HUES64 (cell line): ENCODE measurements around the gene ZNF48.
A peak's percentile ranks its signal among the peaks of the same experiment; 100 is the strongest.

Experiments used
- H3K27ac ChIP-seq: 2 replicates; pipeline ENCODE4 v1.7.0; 2013; ENCODE audit warnings: low read depth, low read length, inconsistent platforms
- H3K27me3 ChIP-seq: 2 replicates; pipeline ENCODE4 v1.6.1; 2013; ENCODE audit warnings: mild to moderate bottlenecking, low read length; ENCODE audit not compliant: insufficient read depth
- H3K36me3 ChIP-seq: 2 replicates; pipeline ENCODE4 v1.6.1; 2013; ENCODE audit warnings: mild to moderate bottlenecking, low read length; ENCODE audit not compliant: insufficient read depth
- H3K4me1 ChIP-seq: 2 replicates; pipeline ENCODE4 v1.6.1; 2013; ENCODE audit warnings: mild to moderate bottlenecking, low read length, moderate library complexity; ENCODE audit not compliant: insufficient read depth
- H3K4me3 ChIP-seq: 2 replicates; pipeline ENCODE4 v1.5.1; 2013; ENCODE audit warnings: mild to moderate bottlenecking, low read length, moderate library complexity
- H3K9ac ChIP-seq: 2 replicates; pipeline ENCODE4 v1.6.1; 2013; ENCODE audit warnings: mild to moderate bottlenecking, low read depth, low read length
- H3K9me3 ChIP-seq: 2 replicates; pipeline ENCODE4 v1.6.1; 2013; ENCODE audit warnings: low read depth, low read length; ENCODE audit not compliant: insufficient read depth
- WGBS: fragments of 150-250, 120-280 bp; methylation state at CpG from one replicate; pipeline ENCODE4 v1.1.7; 2013; ENCODE audit warnings: missing lambda C conversion rate; 5-methylcytosine and 5-hydroxymethylcytosine counted together

ZNF48 gene

DNA sequence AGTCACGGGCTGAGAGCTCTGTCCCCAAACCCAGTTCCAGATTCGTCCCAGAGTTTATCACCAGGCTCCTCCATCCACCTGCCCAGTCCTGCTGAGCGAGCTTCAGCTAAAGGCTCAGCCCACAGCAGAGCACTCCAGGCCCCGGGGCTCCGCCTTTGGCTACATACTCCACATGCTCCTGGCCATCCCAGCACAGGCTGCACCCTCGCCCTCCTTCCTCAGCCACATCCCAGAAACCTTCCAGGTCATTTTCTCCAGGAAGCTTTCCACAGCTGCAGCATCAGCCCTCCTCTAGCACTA, 35.4 kb upstream of the ZNF48 start:
- 78% methylated on average over 6 of the region's 6 CpGs for WGBS

DNA sequence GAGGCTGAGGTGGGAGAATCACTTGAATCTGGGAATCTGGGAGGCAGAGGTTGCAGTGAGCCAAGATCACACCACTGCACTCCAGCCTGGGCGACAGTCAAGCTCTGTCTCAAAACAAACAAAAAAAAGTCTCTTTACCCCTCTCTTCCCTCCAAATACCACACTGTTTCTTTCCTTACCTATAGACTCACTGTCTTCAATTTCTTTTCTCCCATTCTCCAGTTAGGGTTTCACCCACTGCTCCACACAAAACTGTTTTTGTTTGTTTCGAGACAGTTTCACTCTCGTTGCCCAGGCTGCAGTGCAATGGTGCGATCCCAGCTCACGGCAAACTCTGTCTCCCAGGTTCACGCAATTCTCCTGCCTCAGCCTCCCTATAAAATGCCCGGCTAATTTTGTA, 34.0 kb upstream of the ZNF48 start:
- Histone ChIP-seq H3K27ac (no peak overlapping the region), H3K36me3 (peaks cover 29% of the 10 kb centered on the region; the same call in 1 of the 2 replicates), H3K9ac (no peak overlapping the region), H3K27me3 (no peaks in the 10 kb centered on the region), H3K4me1 (no peaks in the 10 kb centered on the region), H3K4me3 (no peak overlapping the region), H3K9me3 (no peaks in the 10 kb centered on the region)
- 92% methylated on average over 7 of the region's 7 CpGs for WGBS

More for the DNA sequence above, 35.4 kb upstream of the ZNF48 start:
- peak overlapping the region; percentile 21; the same call in 1 of the 2 replicates for H3K9ac ChIP-seq
- H3K36me3 ChIP-seq, result peaks cover 25% of the 10 kb centered on the region; the same call in 1 of the 2 replicates
- H3K4me1 ChIP-seq, result no peaks in the 10 kb centered on the region
- no peak overlapping the region for H3K4me3 ChIP-seq
- no peaks in the 10 kb centered on the region for H3K27me3 ChIP-seq
- H3K9me3 ChIP-seq, result no peaks in the 10 kb centered on the region
- no peak overlapping the region for H3K27ac ChIP-seq

DNA sequence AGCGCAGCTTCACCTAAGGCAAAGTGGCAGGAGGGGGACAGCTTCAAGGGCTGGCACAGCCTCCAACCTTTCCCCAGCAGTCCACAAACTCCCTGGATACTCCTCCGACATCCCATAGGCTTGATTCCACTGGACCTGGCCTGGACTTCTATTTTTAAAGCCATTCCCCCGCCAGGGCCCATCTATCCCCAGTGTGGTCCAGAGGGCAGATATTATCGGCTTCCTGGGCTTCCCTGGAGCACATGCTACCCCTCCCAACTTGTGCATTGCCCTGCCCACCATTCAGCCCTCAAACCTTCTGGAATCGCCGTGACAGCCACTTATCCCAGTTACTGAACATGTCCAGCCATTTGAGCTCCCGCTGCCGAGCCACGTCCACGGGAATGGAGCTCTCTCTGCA, 30.0 kb upstream of the ZNF48 start:
- H3K27ac ChIP-seq, result no peak overlapping the region
- no peaks in the 10 kb centered on the region for H3K27me3 ChIP-seq
- no peaks in the 10 kb centered on the region for H3K9me3 ChIP-seq
- WGBS, result 93% methylated on average over 10 of the region's 10 CpGs
- H3K36me3 ChIP-seq, result peaks cover 17% of the 10 kb centered on the region; the same call in 1 of the 2 replicates
- no peak overlapping the region for H3K9ac ChIP-seq
- no peaks in the 10 kb centered on the region for H3K4me1 ChIP-seq
- H3K4me3 ChIP-seq, result no peak overlapping the region

DNA sequence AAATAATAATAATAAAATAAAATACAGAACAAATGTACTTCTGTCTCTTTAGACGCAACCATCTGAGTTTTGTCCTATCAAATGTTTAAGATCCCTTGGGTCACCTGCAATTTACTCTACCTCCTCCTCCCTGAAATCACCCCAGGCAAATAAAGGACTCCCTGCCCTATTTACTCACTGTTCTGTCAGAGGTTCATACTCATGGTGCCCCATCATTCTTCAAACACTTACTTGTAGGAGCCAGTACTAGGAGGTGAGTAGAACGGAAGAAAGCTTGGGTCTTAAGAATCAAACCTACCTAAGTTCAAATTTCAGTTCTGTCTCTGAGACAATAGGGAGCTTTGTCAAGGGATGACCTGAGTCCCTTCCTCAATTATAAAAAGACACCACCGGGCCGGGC, 28.7 kb upstream of the ZNF48 start:
- H3K36me3 ChIP-seq, result peaks cover 17% of the 10 kb centered on the region; the same call in 1 of the 2 replicates
- H3K9me3 ChIP-seq, result no peaks in the 10 kb centered on the region
- no peaks in the 10 kb centered on the region for H3K27me3 ChIP-seq
- no peaks in the 10 kb centered on the region for H3K4me1 ChIP-seq
- H3K27ac ChIP-seq, result no peak overlapping the region
- no peak overlapping the region for H3K9ac ChIP-seq
- no peak overlapping the region for H3K4me3 ChIP-seq
- WGBS, result 94% methylated on average over 4 of the region's 4 CpGs

DNA sequence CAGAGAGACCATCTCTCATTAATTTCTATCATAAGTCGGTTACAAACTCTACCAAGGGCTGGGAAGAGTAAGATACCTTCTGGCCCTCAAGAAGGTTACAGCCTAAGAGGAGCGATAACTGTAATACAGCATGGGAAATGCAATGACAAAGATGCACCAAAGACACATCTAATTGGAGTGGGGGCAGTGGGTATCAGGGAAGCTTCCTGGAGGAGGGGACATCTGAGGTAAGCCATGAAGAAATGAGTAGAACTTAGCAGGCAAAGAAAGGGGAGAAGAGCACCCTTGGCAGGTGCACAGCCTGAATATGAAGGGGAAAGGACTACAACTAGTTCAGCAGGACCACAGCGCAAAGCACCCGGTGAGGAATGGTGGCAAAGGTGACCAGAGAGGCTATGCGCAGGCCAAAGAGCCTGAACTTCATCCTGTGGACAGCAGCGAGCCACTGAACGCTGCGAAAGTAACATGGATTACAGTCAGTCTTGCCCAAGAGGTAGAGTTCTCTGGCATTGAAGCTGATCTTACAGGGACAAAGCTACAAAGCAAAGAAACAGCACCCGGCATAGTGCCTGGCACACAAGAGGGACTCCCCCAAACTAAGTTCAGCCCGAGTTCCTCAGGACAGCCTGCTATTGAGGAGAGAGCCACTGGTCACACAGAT, 27.7 kb upstream of the ZNF48 start:
- Histone ChIP-seq H3K27me3 (no peaks in the 10 kb centered on the region), H3K4me1 (no peaks in the 10 kb centered on the region), H3K27ac (no peak overlapping the region), H3K9me3 (no peaks in the 10 kb centered on the region), H3K4me3 (peak overlapping the region; percentile 69), H3K9ac (no peak overlapping the region), H3K36me3 (peaks cover 13% of the 10 kb centered on the region; the same call in 1 of the 2 replicates)
- WGBS, result 96% methylated on average over 10 of the region's 10 CpGs

DNA sequence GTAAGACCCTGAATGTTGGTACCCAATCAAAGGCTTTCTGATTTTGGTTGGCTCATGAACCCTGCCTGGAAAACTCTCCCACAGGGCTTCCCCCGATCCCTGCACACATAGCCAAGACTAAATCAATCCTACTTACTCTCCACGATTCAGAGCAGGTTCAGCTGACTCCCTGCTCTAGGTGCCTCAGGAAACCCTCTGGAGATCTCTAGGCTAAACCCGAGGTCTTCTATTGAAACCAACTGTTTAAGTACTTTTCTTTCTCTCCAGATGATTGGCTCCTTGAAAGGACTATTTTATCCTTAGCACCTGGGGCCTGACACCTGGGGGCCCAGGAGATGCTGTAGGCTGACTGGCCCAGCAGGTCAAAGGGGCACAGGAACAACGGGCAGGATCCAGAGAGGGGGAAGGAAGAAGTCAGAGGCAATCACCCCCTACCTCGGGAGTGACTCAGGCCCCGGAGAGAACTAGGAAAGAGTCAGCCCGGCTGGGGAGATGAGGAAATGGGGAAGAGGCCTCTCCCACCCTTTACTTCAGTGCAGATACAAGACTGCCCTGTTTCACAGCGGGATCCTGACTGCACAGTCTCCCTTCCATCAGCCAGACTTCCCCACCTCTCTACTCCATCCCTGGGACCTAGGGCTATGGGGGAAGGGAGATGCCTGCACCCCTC, 27.0 kb upstream of the ZNF48 start:
- WGBS, result 49% methylated on average over 7 of the region's 8 CpGs
- Histone ChIP-seq H3K4me1 (no peaks in the 10 kb centered on the region), H3K27ac (no peak overlapping the region), H3K36me3 (peaks cover 11% of the 10 kb centered on the region; the same call in 1 of the 2 replicates), H3K9me3 (no peaks in the 10 kb centered on the region), H3K9ac (no peak overlapping the region), H3K4me3 (peak overlapping the region; percentile 69), H3K27me3 (no peaks in the 10 kb centered on the region)

DNA sequence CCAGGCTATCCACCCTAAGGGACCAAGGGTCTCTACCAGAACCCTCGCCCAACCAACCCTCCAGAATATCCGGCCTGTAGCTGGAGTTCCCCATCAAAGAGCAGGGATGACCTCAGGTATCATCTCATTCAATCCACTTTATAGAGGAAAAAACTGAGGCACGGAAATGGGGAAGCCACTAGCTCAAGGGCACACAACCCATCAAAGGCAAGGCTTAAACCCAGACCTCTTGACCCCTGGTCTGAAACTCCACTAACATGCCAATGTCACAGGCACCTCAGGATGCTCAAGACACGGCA, 26.5 kb upstream of the ZNF48 start:
- Histone ChIP-seq H3K36me3 (peaks cover 11% of the 10 kb centered on the region; the same call in 1 of the 2 replicates), H3K4me3 (peak overlapping the region; percentile 69), H3K27me3 (no peaks in the 10 kb centered on the region), H3K27ac (no peak overlapping the region), H3K9me3 (no peaks in the 10 kb centered on the region), H3K4me1 (no peaks in the 10 kb centered on the region), H3K9ac (no peak overlapping the region)
- WGBS, result 42% methylated on average over 4 of the region's 4 CpGs

DNA sequence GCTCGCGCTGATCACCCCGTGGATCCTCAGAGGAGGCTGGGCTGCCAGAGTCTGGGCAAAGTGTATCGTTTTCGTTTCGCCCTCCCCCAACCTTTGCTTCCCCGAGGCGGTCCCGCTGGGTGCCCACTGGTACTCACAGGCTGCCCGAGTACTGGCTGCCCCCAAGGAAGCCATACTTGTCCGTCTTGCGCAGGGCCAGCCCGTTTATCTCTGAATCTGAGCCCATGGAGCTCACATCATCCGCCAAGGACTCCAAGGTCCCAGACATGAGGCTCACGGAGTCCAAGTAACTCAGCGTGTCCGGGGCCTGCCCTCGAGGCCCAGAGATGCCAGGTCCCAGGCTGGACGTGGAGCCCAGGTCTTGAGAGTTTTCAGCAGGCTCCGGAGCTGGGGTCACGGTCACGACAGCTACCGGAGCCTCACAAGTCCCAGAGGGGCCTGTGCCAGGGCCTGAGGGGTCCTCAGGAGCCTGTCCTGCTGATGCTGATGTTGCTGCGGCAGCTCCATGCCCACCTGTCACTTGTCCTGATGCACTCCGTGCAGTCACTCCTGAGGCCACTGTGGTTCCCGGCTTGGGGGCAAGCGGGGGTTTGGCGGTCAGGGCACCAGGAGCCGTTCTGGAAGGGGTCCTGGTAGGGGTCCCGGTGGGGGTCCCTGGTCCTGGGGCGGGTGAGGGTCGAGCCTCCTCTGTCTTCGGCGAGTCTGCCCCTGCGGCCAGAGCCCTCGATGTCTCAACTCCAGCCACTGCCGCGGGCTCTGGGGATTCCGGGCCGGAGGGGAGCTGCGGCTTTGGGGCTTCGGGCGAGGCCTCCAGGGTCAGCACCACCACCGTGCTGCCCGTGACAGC, 25.9 kb upstream of the ZNF48 start:
- Histone ChIP-seq H3K4me3 (peak overlapping the region; percentile 69), H3K27ac (no peak overlapping the region; the same call in 1 of the 2 replicates), H3K4me1 (no peaks in the 10 kb centered on the region), H3K9ac (peak overlapping the region; percentile 43), H3K36me3 (peaks cover 11% of the 10 kb centered on the region; the same call in 1 of the 2 replicates), H3K9me3 (no peaks in the 10 kb centered on the region), H3K27me3 (no peaks in the 10 kb centered on the region)
- 11% methylated on average over 45 of the region's 45 CpGs for WGBS

DNA sequence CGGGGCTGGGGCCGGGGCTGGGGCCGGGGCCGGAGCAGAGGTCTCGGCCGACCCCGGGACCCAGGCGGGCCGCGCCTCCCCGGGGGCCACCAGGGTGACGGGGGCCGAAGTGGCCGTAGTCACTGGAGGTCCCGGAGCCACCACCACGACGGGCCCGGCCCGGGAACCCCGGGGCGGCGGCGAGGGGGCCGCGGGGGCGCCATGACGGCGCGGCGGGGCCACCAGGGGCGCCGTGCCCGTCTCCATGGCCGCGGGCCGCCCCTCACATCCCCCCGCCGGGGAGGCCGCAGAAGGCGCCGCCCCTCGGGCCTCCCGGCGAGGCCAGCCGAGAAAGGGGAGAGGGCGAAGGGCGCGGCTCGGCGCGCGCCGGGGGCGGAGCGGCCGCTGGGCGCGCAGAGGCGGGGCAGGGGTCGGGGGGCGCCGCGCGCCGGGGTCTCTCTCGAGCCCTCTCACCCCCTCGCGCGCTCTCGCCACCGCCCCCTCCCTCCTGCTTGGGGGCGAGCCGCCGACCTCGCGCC, 25.2 kb upstream of the ZNF48 start:
- peak overlapping the region; percentile 46; the same call in 1 of the 2 replicates for H3K27ac ChIP-seq
- under 1% methylated on average over 76 of the region's 76 CpGs for WGBS

DNA sequence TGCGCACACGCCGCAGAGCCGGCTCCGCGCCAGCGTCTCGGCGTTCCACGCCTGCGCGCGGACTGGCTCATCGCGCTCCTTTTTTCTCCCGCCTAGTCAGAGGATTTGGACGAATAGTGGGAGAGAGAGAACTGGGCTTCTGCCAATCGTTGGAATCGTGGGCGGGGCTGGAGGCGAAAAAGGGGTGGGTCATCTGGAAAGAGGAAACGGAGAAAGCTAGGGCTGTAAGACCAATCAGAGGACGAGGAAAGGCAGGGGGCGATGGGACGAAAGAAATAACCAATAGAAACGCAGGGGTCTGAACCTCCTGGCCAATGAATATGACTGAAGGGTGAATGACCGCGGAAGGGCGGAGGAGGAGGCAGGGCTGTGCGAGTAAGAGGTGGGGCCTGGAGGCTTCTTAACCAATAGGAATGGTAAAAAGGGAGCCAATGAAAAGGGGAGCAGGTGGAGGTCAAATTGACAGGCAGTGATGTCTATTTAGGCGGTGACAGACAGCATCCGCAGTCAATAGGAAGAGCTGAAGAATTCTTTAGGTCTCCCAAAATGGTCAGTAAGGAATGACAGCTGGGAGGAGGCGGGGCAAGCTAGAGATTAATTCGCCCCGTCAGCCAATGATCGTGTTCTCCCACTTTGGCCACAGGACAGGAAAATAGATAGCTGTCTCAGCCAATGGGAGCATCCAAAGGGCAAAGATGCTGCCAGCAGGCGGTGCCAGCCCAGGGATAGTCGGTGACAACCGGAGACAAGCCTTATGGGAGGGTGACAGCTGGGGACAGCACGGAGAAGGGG, 24.6 kb upstream of the ZNF48 start, which contains the start of gene TBC1D10B:
Gene TBC1D10B (minus strand): TSS at position 39 of the 792 bp plus-strand sequence. CDS start 311 bp downstream, outside the sequence.
- Histone ChIP-seq H3K4me1 (peaks cover 3% of the 10 kb centered on the region; the same call in 1 of the 2 replicates), H3K27ac (peak within 1 kb of the TSS; percentile 46; the same call in 1 of the 2 replicates), H3K4me3 (peak within 1 kb of the TSS; percentile 69), H3K9ac (peak within 1 kb of the TSS; percentile 43), H3K9me3 (no peaks in the 10 kb centered on the region), H3K36me3 (peaks cover 3% of the 10 kb centered on the region; the same call in 1 of the 2 replicates), H3K27me3 (no peaks in the 10 kb centered on the region)
- under 1% methylated on average over 40 of the region's 40 CpGs for WGBS

More for the DNA sequence above, 25.2 kb upstream of the ZNF48 start:
- no peaks in the 10 kb centered on the region for H3K9me3 ChIP-seq
- no peaks in the 10 kb centered on the region for H3K4me1 ChIP-seq
- H3K4me3 ChIP-seq, result peak overlapping the region; percentile 69
- peaks cover 5% of the 10 kb centered on the region; the same call in 1 of the 2 replicates for H3K36me3 ChIP-seq
- peak overlapping the region; percentile 43 for H3K9ac ChIP-seq
- no peaks in the 10 kb centered on the region for H3K27me3 ChIP-seq
